H1 (cell line): ENCODE data around the gene FADS6. TPM values are rescaled to one million over a fixed set of nuclear protein-coding genes. Genes with fewer than 3 reads are reported as not detected.

Experiments
- BCL11A ChIP-seq, 2 experiments: IDR thresholded peaks; one replicate each; pipeline ENCODE4 v1.6.1; 2011; ENCODE audit warnings: low read depth in 2 of 2, low read length in 2 of 2, mild to moderate bottlenecking in 2 of 2
- KDM1A ChIP-seq: fragments of 200-600, 300-600 bp; sonication (generic); IDR thresholded peaks from 2 replicates; pipeline ENCODE4 v1.7.1; 2016; ENCODE audit warnings: mild to moderate bottlenecking, low read length, borderline replicate concordance
- KDM4A ChIP-seq: IDR thresholded peaks from one replicate; pipeline ENCODE4 v1.7.1; 2012; ENCODE audit warnings: low read depth, mild to moderate bottlenecking, moderate library complexity, low read length, inconsistent platforms; ENCODE audit not compliant: severe bottlenecking
- POLR2AphosphoS5 ChIP-seq: IDR thresholded peaks from 2 replicates; pipeline ENCODE4 v1.6.1; 2011; ENCODE audit warnings: low read depth, low read length
- SIRT6 ChIP-seq: IDR thresholded peaks from one replicate; pipeline ENCODE4 v1.7.1; 2012; ENCODE audit warnings: low read length, inconsistent platforms
- SP1 ChIP-seq: IDR thresholded peaks from 2 replicates; pipeline ENCODE4 v1.6.1; 2011; ENCODE audit warnings: low read depth, low read length
- SRF ChIP-seq: IDR thresholded peaks from 2 replicates; pipeline ENCODE4 v1.6.1; 2011; ENCODE audit warnings: mild to moderate bottlenecking, low read depth, low read length, moderate library complexity
- polyA plus RNA-seq, 7 experiments: library from polyadenylated mRNA; depleted of rRNA in 3 of 7; stranded (reverse) in 5 of 7; unstranded in 2 of 7; fragments of >200 nt in 5 of 7; fragments of 200-250 nt in 2 of 7; gene quantifications; 1 replicate in 5 of 7; 2 replicates in 1 of 7; 4 replicates in 1 of 7; pipeline versions ENCODE4 v1.2.1 to v1.2.3, GENCODE V29; 2011 to 2013; ENCODE audit warnings: missing spikeins in 2 of 7, mixed read lengths in 2 of 7
- total RNA-seq: library from RNA; stranded (reverse); fragmentation: NEBNext Ultra II Directional; extraction: Animal tissue kit (Norgen Biotek cat#: 25700); gene quantifications from 2 replicates; pipeline ENCODE4 v1.2.1, GENCODE V29; 2021
- TF ChIP-seq, protein P1 (sequence below): IDR thresholded peaks from 2 replicates; pipeline ENCODE4 v1.6.1; 2011; ENCODE audit warnings: low read depth, mild to moderate bottlenecking, low read length; ENCODE audit not compliant: insufficient read depth

Gene FADS6
- total and polyA plus RNA-seq, 2 of the 8 experiments (the other 6 are each of a cell fraction or from before 2014, with no cell fraction given), result 0.56 to 2.5 TPM

DNA sequence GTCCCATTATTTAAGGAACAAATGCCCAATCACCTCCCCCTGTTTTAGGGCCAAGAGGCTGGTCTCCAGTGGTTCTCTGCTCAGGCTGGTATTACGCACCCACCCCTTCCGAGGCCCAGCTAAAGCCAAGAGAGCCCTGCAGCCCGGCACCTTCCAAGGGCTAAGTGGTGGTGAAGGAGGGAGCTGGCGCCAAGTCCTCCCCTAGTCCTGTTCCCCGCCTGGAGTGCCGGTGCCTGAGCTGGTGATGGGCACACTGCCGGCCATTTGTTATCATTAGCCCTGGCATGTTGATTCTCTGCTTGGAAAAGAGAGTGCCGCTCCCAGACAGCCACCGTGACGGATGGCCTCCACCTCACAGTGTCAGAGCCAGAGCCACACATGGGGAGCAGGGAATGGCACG is 65.6 kb downstream of the FADS6 start (continued):
- TF ChIP-seq, protein P1, sequence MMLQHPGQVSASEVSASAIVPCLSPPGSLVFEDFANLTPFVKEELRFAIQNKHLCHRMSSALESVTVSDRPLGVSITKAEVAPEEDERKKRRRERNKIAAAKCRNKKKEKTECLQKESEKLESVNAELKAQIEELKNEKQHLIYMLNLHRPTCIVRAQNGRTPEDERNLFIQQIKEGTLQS, result no peak
- no peak for TF ChIP-seq BCL11A (IDR thresholded peaks at IDR 0.05; ENCODE audit: low read depth in 2 of 2, low read length in 2 of 2)
- TF ChIP-seq KDM1A, result no peak
- no peak for TF ChIP-seq SIRT6
- TF ChIP-seq SRF, result no peak
- no peak for TF ChIP-seq SP1
- TF ChIP-seq POLR2AphosphoS5, result no peak
- TF ChIP-seq KDM4A, result no peak

Other genes with a start within 250 kb of the FADS6 start
- not detected in 2 replicates for gene CD300LF, start 180.7 kb downstream of the FADS6 start, total RNA-seq
- not detected in 2 replicates for gene CD300LF, start 180.7 kb downstream of the FADS6 start, polyA plus RNA-seq (2011; rRNA removed)
- gene RAB37, start 156.4 kb downstream of the FADS6 start, total RNA-seq, result 5.2 and 5.5 TPM in 2 replicates
- gene RAB37, start 156.4 kb downstream of the FADS6 start, polyA plus RNA-seq (2011; rRNA removed), result 6.1 and 6.6 TPM in 2 replicates
- gene NHERF1, start 145.0 kb downstream of the FADS6 start, total RNA-seq, result 91.3 and 92.9 TPM in 2 replicates
- gene NHERF1, start 145.0 kb downstream of the FADS6 start, polyA plus RNA-seq (2011; rRNA removed), result 99.2 and 140 TPM in 2 replicates
- gene NAT9, start 117.3 kb downstream of the FADS6 start, total RNA-seq, result 40.6 and 42.7 TPM in 2 replicates
- gene NAT9, start 117.3 kb downstream of the FADS6 start, polyA plus RNA-seq (2011; rRNA removed), result 32.3 and 42.4 TPM in 2 replicates
- gene GRIN2C, start 33.7 kb downstream of the FADS6 start, total RNA-seq, result 0.07 TPM in 1 of 2 replicates, not detected in the other
- gene GRIN2C, start 33.7 kb downstream of the FADS6 start, polyA plus RNA-seq (2011; rRNA removed), result 0.06 and 0.11 TPM in 2 replicates
- 24.2 and 25.6 TPM in 2 replicates for gene FDXR, start 20.6 kb downstream of the FADS6 start, total RNA-seq
- 31.4 and 44.0 TPM in 2 replicates for gene FDXR, start 20.6 kb downstream of the FADS6 start, polyA plus RNA-seq (2011; rRNA removed)
- 1.6 and 1.7 TPM in 2 replicates for gene USH1G, start 29.6 kb upstream of the FADS6 start, total RNA-seq
- gene USH1G, start 29.6 kb upstream of the FADS6 start, polyA plus RNA-seq (2011; rRNA removed), result 4.3 and 5.0 TPM in 2 replicates
- gene OTOP2, start 30.6 kb upstream of the FADS6 start, total RNA-seq, result not detected in 2 replicates
- gene OTOP2, start 30.6 kb upstream of the FADS6 start, polyA plus RNA-seq (2011; rRNA removed), result 0.23 and 0.27 TPM in 2 replicates
- gene OTOP3, start 42.3 kb upstream of the FADS6 start, total RNA-seq, result not detected in 2 replicates
- 0.05 and 0.09 TPM in 2 replicates for gene OTOP3, start 42.3 kb upstream of the FADS6 start, polyA plus RNA-seq (2011; rRNA removed)
- 13.8 and 15.1 TPM in 2 replicates for gene HID1, start 79.1 kb upstream of the FADS6 start, total RNA-seq
- gene HID1, start 79.1 kb upstream of the FADS6 start, polyA plus RNA-seq (2011; rRNA removed), result 25.9 and 36.3 TPM in 2 replicates
- 38.1 and 40.5 TPM in 2 replicates for gene CDR2L, start 94.0 kb upstream of the FADS6 start, total RNA-seq
- 20.4 and 26.8 TPM in 2 replicates for gene CDR2L, start 94.0 kb upstream of the FADS6 start, polyA plus RNA-seq (2011; rRNA removed)
- 48.5 and 49.1 TPM in 2 replicates for gene MRPL58, start 119.0 kb upstream of the FADS6 start, total RNA-seq
- gene MRPL58, start 119.0 kb upstream of the FADS6 start, polyA plus RNA-seq (2011; rRNA removed), result 43.2 and 43.6 TPM in 2 replicates
- gene ATP5PD, start 153.3 kb upstream of the FADS6 start, total RNA-seq, result 326 and 335 TPM in 2 replicates
- 254 and 407 TPM in 2 replicates for gene ATP5PD, start 153.3 kb upstream of the FADS6 start, polyA plus RNA-seq (2011; rRNA removed)
- gene KCTD2, start 153.6 kb upstream of the FADS6 start, total RNA-seq, result 33.7 and 34.1 TPM in 2 replicates
- 32.6 and 36.8 TPM in 2 replicates for gene KCTD2, start 153.6 kb upstream of the FADS6 start, polyA plus RNA-seq (2011; rRNA removed)
- gene SLC16A5, start 194.3 kb upstream of the FADS6 start, total RNA-seq, result 16.6 and 17.1 TPM in 2 replicates
- gene SLC16A5, start 194.3 kb upstream of the FADS6 start, polyA plus RNA-seq (2011; rRNA removed), result 34.7 and 54.8 TPM in 2 replicates
- gene ARMC7, start 216.3 kb upstream of the FADS6 start, total RNA-seq, result 13.6 TPM in 2 replicates
- gene ARMC7, start 216.3 kb upstream of the FADS6 start, polyA plus RNA-seq (2011; rRNA removed), result 9.8 and 12.4 TPM in 2 replicates
- gene NT5C, start 238.1 kb upstream of the FADS6 start, total RNA-seq, result 52.1 and 66.9 TPM in 2 replicates
- gene NT5C, start 238.1 kb upstream of the FADS6 start, polyA plus RNA-seq (2011; rRNA removed), result 66.4 and 98.6 TPM in 2 replicates